Measurements from ENCODE around the gene SMIM1.

DNA sequence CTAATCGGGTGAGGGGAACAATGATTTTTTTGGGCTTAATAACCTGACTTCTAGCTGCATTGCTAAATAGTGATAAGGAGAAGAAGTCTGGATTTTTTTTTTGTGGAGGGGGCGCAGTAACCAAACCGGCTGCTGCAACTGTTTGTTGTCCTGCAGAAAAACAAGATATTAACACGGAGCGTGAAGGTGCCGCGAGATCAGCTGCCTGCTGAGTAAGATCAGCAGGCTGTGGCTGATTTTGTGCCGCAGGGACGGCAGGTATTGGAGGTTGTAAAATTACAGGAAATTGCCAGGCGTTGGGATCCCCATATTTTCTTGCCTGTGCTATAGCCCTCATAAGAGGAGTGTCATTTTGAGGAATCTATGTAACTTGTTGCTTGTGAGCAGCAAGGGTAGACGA lies 32.5 kb downstream of the SMIM1 start:
- TF ChIP-seq POLR2A (IDR thresholded peaks at IDR 0.05; ENCODE audit: low read length) (no peak), GATA1 (IDR thresholded peaks at IDR 0.05; ENCODE audit: low read depth, low read length) (no peak)
